WTC11 (cell line): ENCODE measurements around the gene PADI1.

Experiments used
- ATF3 ChIP-seq: sonication (generic); formaldehyde crosslinking; conservative IDR thresholded peaks from 2 replicates; pipeline ENCODE4 v1.8.1; 2022; ENCODE audit warnings: mild to moderate bottlenecking, missing genetic modification reagents
- ZBTB21 ChIP-seq: sonication (generic); formaldehyde crosslinking; IDR thresholded peaks from 2 replicates; pipeline ENCODE4 v1.8.1; 2023; ENCODE audit warnings: mild to moderate bottlenecking, missing genetic modification reagents, borderline replicate concordance
- TF ChIP-seq, protein P1 (sequence below): fragments of 200-600 bp; IDR thresholded peaks from 2 replicates; pipeline ENCODE4 v1.8.0; 2022; ENCODE audit warnings: antibody characterized with exemption
- TF ChIP-seq, protein P2 (sequence below): sonication (generic); formaldehyde crosslinking; IDR thresholded peaks from 2 replicates; pipeline ENCODE4 v1.8.0; 2022; ENCODE audit warnings: mild to moderate bottlenecking, missing genetic modification reagents
- TF ChIP-seq, protein P3 (sequence below): sonication (generic); formaldehyde crosslinking; IDR thresholded peaks from 2 replicates; pipeline ENCODE4 v1.8.1; 2023; ENCODE audit warnings: mild to moderate bottlenecking, missing genetic modification reagents, moderate library complexity
- TF ChIP-seq, protein P4 (sequence below): sonication (generic); formaldehyde crosslinking; IDR thresholded peaks from 2 replicates; pipeline ENCODE4 v1.8.0; 2023; ENCODE audit warnings: missing genetic modification reagents, mild to moderate bottlenecking, borderline replicate concordance

GRCh38 chr1:17167786-17168090 is 37.2 kb upstream of the PADI1 start:
- no peak for TF ChIP-seq ATF3 (CRISPR knock-in tag)
- TF ChIP-seq, protein P1, sequence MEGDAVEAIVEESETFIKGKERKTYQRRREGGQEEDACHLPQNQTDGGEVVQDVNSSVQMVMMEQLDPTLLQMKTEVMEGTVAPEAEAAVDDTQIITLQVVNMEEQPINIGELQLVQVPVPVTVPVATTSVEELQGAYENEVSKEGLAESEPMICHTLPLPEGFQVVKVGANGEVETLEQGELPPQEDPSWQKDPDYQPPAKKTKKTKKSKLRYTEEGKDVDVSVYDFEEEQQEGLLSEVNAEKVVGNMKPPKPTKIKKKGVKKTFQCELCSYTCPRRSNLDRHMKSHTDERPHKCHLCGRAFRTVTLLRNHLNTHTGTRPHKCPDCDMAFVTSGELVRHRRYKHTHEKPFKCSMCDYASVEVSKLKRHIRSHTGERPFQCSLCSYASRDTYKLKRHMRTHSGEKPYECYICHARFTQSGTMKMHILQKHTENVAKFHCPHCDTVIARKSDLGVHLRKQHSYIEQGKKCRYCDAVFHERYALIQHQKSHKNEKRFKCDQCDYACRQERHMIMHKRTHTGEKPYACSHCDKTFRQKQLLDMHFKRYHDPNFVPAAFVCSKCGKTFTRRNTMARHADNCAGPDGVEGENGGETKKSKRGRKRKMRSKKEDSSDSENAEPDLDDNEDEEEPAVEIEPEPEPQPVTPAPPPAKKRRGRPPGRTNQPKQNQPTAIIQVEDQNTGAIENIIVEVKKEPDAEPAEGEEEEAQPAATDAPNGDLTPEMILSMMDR: no peak
- TF ChIP-seq, protein P2, sequence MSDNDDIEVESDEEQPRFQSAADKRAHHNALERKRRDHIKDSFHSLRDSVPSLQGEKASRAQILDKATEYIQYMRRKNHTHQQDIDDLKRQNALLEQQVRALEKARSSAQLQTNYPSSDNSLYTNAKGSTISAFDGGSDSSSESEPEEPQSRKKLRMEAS (CRISPR knock-in tag): no peak
- no peak for TF ChIP-seq ZBTB21 (CRISPR knock-in tag)
- TF ChIP-seq, protein P3, sequence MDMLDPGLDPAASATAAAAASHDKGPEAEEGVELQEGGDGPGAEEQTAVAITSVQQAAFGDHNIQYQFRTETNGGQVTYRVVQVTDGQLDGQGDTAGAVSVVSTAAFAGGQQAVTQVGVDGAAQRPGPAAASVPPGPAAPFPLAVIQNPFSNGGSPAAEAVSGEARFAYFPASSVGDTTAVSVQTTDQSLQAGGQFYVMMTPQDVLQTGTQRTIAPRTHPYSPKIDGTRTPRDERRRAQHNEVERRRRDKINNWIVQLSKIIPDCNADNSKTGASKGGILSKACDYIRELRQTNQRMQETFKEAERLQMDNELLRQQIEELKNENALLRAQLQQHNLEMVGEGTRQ (CRISPR knock-in tag): no peak
- TF ChIP-seq, protein P4, sequence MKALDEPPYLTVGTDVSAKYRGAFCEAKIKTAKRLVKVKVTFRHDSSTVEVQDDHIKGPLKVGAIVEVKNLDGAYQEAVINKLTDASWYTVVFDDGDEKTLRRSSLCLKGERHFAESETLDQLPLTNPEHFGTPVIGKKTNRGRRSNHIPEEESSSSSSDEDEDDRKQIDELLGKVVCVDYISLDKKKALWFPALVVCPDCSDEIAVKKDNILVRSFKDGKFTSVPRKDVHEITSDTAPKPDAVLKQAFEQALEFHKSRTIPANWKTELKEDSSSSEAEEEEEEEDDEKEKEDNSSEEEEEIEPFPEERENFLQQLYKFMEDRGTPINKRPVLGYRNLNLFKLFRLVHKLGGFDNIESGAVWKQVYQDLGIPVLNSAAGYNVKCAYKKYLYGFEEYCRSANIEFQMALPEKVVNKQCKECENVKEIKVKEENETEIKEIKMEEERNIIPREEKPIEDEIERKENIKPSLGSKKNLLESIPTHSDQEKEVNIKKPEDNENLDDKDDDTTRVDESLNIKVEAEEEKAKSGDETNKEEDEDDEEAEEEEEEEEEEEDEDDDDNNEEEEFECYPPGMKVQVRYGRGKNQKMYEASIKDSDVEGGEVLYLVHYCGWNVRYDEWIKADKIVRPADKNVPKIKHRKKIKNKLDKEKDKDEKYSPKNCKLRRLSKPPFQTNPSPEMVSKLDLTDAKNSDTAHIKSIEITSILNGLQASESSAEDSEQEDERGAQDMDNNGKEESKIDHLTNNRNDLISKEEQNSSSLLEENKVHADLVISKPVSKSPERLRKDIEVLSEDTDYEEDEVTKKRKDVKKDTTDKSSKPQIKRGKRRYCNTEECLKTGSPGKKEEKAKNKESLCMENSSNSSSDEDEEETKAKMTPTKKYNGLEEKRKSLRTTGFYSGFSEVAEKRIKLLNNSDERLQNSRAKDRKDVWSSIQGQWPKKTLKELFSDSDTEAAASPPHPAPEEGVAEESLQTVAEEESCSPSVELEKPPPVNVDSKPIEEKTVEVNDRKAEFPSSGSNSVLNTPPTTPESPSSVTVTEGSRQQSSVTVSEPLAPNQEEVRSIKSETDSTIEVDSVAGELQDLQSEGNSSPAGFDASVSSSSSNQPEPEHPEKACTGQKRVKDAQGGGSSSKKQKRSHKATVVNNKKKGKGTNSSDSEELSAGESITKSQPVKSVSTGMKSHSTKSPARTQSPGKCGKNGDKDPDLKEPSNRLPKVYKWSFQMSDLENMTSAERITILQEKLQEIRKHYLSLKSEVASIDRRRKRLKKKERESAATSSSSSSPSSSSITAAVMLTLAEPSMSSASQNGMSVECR: no peak
